CD4-positive, alpha-beta T cell treated with Interleukin-1 beta for 1 hour (primary cell): ENCODE results near the gene TSPAN9.

Experiments
- DNase-seq, 2 donors: peaks; one replicate each; pipeline ENCODE4 v3.0.0-alpha.2; 2020 to 2022

TSPAN9 gene

DNA sequence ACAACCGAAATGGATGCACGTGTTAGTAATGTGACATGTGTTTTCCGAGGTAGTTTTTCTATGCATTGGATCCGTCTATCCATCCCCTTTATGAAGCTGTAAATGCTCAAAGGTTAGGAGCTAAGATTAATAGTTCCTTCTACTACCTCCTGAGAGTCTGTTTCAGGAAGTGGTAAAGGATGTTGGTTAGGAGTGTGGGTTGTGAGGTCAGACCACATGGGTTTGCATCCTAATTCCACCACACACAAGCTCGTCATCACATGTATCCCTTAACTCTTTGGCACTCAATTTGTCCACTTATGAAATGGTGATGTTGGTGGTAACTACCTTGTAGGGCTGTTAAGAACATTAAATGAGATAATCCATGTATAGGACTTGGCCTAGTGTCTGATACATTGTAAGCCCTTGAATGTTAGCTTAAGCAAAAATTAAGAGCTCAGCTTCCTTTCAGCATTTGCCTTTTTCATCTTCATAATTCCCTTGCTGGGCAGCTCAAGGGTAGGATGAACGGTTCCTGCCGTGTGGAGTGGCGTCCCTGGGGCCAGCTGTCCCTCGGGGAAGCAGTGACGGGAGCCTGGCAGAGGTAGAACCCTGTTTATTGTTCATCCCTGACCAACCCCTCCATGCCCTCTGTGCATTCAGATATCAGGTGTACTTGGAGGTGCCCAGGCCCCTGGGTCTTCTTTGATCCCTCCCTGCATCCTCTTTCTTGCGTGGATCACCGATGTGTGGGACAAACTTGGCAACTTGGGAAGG lies 52.3 kb downstream of the TSPAN9 start:
- peak in 1 of 2 donors; percentile 19 for DNase-seq

DNA sequence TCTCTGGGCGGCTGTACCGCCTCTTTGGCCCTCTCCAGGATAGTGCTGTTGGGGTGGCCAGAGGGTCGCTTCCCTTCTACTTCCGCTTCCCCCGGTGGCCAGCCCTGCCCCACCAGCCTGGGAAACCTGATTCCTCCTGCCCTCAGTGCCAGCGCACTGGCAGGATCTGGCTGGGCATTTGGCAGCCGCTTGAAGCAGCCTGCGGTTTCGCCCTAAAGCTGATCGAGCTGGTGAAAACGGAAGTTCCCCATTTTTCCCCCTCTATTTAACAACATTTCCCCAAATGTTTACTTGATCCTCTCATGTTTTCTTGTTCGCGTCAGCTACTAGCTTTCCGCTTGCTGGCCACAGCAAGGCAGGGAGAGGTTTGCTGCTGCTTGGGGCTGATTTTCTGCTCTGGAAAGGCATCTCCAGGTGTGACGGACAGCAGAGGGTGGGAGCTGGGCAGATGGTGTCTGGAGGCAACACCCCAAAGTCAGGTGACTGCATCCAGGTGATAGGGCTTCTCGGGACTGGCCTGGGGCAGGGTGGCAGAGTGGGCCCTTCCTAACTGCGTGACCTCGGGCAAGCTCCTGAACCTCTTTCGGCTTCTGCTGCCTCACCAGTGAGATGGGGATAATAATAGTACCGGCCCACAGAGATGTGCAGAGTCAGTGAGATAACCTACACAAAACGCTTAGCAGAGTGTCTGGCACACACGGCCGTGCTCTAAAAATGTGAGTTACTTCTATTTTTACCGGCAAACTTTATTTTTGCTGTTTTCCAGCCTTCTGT lies 53.1 kb downstream of the TSPAN9 start:
- no peak for DNase-seq

- DNase-seq, result no peak
Measured at GRCh38 chr12:3131129-3131528, 54.0 kb downstream of the TSPAN9 start.

DNA sequence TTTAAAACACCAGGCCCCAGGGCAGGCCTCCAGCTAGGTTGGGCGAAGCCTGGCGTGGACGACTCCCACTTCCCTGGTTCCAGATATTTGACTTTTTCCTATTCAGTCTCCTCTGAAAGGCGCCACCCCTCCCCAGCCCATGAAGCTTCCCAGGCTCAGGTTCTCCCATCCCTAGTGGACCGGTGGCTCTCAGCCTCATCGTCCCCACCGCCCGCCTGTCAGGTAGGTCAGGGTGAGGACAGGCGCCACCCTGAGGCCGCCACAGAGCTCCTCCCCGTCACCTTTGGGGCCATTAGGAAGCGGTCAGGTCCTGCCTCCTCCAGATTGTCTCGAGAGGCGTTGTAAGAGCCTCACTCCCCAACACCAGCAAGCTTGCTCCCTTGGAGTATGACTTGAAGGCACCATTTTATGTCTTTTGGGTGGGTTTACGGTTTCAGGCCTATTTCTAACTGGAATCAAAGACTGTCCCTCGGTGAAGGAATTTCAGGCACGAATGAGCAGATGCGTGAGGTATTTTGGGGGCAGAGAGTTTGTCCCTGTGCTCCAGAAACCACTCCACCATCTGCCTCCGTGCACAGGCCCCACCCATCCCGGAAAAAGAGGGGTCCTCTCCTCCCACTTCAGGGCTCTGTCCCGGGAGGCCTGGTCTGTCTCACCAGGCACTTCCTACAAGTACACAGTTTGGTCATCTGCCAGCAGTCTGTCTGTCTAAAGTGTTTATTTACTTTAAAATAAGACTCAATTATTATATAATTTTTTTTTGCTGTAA lies 55.6 kb downstream of the TSPAN9 start:
- no peak for DNase-seq

GRCh38 chr12:3133405-3133783 lies 56.2 kb downstream of the TSPAN9 start:
- no peak for DNase-seq

DNA sequence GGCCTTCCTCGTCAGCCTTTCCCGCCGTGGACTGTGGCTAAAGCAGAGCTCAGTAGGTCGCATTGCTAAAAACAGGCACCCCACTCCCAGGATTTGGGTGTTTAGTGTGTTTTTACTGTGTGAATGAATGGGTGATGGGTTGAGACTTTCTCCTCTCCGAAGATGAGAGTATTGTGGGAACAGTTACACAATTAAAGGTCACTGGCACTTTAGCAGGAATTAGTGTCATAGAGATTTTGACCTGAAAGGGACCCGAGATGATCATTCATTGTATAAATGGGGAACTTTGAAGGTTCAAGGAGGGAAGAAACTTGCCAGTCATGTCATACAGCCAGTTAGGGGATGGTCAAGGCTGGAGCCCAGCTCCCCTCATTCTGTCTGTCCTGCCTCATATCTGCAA lies 56.9 kb downstream of the TSPAN9 start:
- no peak for DNase-seq

DNA sequence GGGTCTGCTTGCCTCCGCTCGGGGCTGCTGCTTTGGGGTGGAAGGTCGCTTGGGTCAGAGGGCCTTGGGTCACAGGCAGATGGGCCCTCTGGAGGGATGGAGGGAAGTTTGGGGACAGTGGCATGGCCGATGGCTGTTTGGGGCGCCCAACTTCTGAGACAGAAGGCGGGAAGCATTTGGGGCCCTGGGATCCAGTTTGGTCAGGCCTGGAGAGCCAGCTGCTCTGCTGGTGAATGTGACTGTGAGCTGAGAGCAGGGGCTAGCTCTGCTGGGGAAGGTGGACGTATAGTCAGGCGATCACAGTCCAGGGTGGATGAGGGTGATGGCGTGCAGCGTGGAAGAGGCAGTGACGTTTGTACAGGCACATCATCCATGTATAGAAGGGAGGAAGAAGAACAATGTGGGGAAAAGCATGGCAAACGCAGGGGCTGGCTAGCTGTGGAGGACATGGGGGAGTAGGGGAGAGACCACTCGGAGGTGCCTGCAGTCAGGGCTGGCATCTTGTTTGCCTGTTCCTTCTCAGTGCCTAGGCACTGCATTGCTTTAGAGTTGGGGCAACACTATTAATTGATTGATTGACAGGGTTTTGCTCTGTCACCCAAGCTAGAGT lies 57.5 kb downstream of the TSPAN9 start:
- no peak for DNase-seq

DNA sequence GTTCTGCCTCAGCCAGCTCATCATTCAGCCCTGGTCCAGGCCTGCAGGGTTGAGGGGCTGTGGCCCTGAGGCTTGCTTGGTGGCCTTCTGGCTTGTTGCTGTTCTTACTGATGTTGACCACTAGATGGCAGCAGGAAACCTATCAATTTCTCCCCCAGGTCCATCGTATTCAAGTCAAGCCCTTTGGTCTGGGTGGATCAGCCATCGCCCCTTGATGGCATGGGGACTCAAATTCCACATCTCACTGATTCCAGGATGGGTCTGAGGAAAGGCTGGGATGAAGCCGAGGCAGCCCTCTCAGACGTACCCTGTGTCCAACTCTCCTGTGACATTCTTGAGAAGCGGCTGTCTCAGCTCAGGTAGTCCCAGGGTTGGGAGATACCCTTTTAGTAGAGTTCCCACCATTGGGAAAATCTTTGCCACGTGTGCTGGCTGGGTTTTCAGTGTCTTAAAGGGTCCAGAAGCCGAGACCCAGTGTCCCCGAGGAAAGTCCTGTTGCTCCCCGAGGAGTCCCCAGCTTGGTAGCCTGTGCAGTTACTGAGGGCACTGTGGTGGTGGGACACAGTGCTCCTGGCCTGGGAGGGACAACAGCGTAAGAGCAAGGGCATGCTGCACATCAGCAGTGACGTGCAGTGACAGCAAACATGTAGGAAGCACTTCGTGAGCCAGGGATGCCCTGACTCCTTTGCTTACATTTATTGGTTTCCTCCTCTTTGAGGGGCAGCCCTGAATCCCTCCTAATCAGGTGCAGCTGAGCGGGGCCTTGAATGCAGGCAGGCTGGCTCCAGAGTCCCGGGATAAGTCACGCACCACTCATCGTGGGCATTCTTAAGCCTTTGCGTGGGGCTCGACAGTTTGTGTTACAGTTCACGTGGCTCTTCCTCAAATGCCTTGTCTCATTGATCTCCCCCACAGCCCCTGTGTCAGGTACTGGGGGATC lies 58.6 kb downstream of the TSPAN9 start:
- DNase-seq, result peak; percentile 22 to 52

DNA sequence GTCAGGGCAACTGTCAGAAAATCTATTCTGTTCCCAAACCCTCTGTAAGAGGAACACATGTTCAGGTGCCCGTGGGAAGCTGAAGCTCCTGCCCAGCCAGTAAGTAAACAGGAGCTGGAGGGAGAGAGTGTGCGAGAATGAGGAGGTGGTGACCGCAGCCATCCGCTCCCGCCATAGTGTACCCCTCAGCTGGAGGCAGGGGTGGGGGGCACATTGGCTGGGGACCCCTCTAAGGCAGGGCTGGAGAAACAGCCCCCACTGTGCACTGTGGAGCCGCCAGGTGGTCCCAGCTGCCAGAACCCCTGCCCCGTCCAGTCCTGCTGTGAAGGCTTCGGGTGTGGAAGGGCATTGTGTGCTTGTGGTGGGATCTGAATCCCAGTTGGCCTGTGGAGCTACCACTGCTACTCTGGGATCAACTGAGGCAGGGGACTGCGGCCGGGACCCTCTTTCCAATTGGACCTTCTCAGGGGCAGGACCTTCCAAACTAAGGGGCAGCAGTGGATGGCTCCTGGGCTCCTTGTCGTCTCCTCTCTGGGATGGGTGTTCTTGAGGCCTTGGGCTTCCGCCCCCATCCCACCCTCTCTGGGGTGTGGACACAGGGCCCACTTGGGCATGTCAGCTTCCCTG lies 59.6 kb downstream of the TSPAN9 start:
- no peak for DNase-seq

- no peak for DNase-seq
Measured at GRCh38 chr12:3137268-3137781, 60.1 kb downstream of the TSPAN9 start.

- no peak for DNase-seq
Measured at GRCh38 chr12:3137814-3138445, 60.8 kb downstream of the TSPAN9 start.

- no peak for DNase-seq
Measured at GRCh38 chr12:3138941-3139511, 61.8 kb downstream of the TSPAN9 start.

- no peak for DNase-seq
Measured at GRCh38 chr12:3139760-3140159, 62.6 kb downstream of the TSPAN9 start.

GRCh38 chr12:3140284-3140683 lies 63.1 kb downstream of the TSPAN9 start:
- no peak for DNase-seq

DNA sequence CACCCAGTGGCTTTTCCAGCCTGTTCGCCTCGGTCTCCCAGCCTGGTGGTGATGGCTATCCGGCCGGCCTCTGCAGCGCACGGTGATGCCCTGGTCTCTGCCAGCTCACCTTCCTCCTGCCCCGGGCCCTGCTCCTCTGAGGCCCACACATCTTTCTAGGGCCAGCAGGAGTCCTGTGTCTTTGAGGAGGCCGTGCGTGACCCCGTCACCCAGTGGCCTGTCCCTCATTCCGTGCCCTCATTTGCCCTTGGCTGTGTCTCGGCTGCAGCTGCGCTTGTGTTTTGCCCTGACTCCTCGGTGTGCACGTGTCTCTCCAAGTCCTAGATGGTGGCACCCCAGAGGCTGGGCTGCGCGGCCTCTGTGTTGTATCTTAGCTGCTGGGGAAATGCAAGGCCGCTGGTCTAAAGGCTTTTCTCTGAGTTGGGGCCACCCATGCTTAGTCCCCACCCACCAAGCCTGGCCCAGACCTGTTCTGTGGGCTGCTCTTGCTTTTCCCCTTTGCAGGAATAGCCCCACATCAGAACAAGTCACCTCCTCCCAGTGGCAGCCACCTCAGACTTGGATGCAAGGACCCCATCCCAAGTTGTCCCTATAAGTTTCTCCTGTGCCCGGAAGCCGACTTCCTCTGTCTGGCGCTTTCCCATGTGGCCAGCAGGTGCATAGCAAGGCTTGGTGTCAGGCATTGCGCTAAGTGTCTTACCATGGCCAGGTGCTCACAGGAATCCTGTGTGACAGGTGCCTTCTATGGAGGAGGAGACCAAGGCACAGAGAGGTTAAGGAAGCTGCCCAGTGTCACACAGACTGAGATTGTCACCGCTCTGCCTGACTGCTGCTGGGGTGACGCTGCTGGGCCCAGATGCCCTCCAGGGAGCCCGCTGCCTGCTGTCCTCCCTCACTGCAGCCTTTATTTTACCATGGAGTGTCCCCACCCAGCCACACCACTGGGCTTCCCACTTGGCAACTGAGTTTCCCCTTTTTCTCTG lies 64.5 kb downstream of the TSPAN9 start:
- DNase-seq, result no peak

DNA sequence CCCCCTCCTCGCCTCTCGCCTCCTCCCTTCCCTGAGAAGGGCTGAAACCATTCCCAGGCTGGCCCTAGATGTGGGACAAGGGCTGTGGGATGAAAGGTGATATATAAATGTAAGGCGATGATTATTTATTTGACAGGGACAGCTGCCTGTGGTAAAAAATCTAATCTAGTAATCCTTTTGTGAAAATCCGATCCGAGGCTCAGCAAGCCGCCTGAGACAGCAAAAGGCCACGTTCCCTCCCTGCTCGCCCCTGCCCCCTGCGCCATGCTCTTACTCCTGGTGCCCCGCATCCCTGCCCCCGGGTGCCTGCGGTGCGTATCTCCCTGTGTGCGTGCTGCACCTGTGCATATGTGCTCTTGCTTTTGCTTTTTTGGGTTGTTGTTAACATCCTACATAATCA lies 65.2 kb downstream of the TSPAN9 start:
- DNase-seq, result no peak

DNA sequence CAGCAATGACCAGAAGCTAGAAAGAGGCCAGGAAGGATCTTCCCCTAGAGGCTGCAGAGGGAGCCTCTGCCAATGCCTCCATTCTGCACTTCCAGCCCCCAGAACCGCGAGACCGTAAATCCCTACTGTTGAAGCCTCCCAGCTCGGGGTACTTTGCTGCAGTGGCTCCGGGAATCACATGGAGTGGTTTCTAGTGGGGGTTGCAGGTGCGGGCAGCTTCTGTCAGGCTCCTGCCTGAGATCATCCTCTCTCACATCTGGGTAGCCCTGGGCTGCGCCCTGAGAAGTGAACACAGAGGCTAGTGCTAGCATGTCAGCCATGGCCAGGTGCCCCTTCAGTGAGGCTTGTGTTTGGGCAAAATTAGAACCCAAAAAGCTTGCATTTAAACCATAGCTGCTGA lies 67.3 kb downstream of the TSPAN9 start:
- DNase-seq, result no peak

DNA sequence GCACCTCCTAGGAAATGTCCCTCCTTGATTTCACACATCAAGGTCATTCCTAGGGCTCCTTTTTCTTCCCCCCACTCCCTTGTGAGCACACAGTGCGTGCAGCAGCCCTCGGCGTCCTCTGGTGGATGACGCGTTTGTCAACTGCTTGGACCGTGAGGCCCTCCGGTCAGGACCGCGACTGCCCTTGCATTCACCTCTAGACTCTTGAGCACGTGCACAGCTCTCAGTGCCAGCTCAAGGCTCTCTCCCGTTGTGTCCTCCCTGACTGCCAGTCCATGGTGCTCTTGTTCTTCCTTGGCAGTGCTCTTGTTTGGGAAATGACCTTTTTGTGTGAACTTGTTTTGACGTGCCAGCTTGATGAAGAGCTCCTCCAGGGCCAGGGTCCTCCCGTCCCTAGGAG lies 67.9 kb downstream of the TSPAN9 start:
- no peak for DNase-seq
